IMR-90 (cell line): ENCODE results near the gene OR11A1. TPM values are rescaled to one million over a fixed set of nuclear protein-coding genes. Genes with fewer than 3 reads are reported as not detected.

ENCODE experiments used
- ATAC-seq: fragments of 200-7000 bp; cut with Tn5 transposase; 2 replicates; pipeline ENCODE4 v1.9.1; 2020; ENCODE audit warnings: low read depth, mild to moderate bottlenecking, moderate library complexity
- BruUV-seq: library from RNA; stranded (reverse); fragments of 400-500 nt; replicated peaks from 2 replicates; lab custom pipeline; 2021; lab: Mats Ljungman, UMichigan
- CTCF ChIA-PET: fragments of 300-600 bp; formaldehyde crosslinking; extraction: SDS; loops from one replicate; lab custom pipeline; 2021; ENCODE audit warnings: antibody characterized with exemption; lab: Yijun Ruan, JAX
- POLR2A ChIA-PET: fragments of 300-600 bp; sonication (Branson Sonifier 250); formaldehyde crosslinking; loops from one replicate; lab custom pipeline; 2022; ENCODE audit warnings: antibody characterized with exemption; ENCODE audit not compliant: unreplicated experiment; lab: Charles Lee
- DNase-seq: peaks from one replicate; pipeline ENCODE4 v3.0.0; 2013
- H2AFZ ChIP-seq: replicated peaks from 2 replicates; pipeline ENCODE3; 2013; ENCODE audit warnings: low read length, mild to moderate bottlenecking; ENCODE audit not compliant: poor library complexity
- H2AK5ac ChIP-seq: 2 replicates; pipeline ENCODE4 v1.6.1; 2013; ENCODE audit warnings: low read depth, low read length, inconsistent platforms
- H2AK9ac ChIP-seq: replicated peaks from 2 replicates; pipeline ENCODE3; 2013; ENCODE audit warnings: mild to moderate bottlenecking, low read depth, low read length, moderate library complexity; ENCODE audit not compliant: poor library complexity
- H2BK120ac ChIP-seq: 2 replicates; pipeline ENCODE4 v1.6.1; 2013; ENCODE audit warnings: low read depth, low read length, inconsistent platforms
- H2BK15ac ChIP-seq: 3 replicates; pipeline ENCODE4 v1.6.1; 2013; ENCODE audit warnings: low read depth, low read length, inconsistent platforms
- H2BK20ac ChIP-seq: 2 replicates; pipeline ENCODE4 v1.6.1; 2013; ENCODE audit warnings: low read depth, mild to moderate bottlenecking, inconsistent platforms, low read length, moderate library complexity
- H2BK5ac ChIP-seq: 2 replicates; pipeline ENCODE4 v1.6.1; 2013; ENCODE audit warnings: mild to moderate bottlenecking, low read depth, low read length, inconsistent platforms; ENCODE audit not compliant: poor library complexity, severe bottlenecking
- H3K14ac ChIP-seq: replicated peaks from 2 replicates; pipeline ENCODE4 v1.6.1; 2013; ENCODE audit warnings: low read depth, low read length, inconsistent platforms
- H3K18ac ChIP-seq: 2 replicates; pipeline ENCODE4 v1.6.1; 2013; ENCODE audit warnings: low read depth, low read length, control low read depth
- H3K23ac ChIP-seq: 2 replicates; pipeline ENCODE4 v1.6.1; 2013; ENCODE audit warnings: low read depth, low read length, inconsistent platforms
- H3K27ac ChIP-seq: 2 replicates; pipeline ENCODE4 v1.5.1; 2013; ENCODE audit warnings: mild to moderate bottlenecking, control low read depth, low read length; ENCODE audit not compliant: insufficient read depth
- H3K27me3 ChIP-seq: 2 replicates; pipeline ENCODE4 v1.6.1; 2013; ENCODE audit warnings: low read length; ENCODE audit not compliant: control insufficient read depth, insufficient read depth
- H3K36me3 ChIP-seq: 2 replicates; pipeline ENCODE4 v1.6.1; 2013; ENCODE audit warnings: low read length, mixed read lengths; ENCODE audit not compliant: control insufficient read depth, insufficient read depth
- H3K4ac ChIP-seq: 2 replicates; pipeline ENCODE4 v1.6.1; 2013; ENCODE audit warnings: low read depth, low read length, inconsistent platforms
- H3K4me1 ChIP-seq: 2 replicates; pipeline ENCODE4 v1.6.1; 2013; ENCODE audit warnings: low read length, mixed read lengths; ENCODE audit not compliant: control insufficient read depth, insufficient read depth
- H3K4me2 ChIP-seq: 2 replicates; pipeline ENCODE4 v1.6.1; 2013; ENCODE audit warnings: low read depth, mild to moderate bottlenecking, control low read depth, low read length, moderate library complexity
- H3K4me3 ChIP-seq: 2 replicates; pipeline ENCODE4 v1.5.1; 2013; ENCODE audit warnings: low read depth, mild to moderate bottlenecking, control low read depth, low read length, moderate library complexity; ENCODE audit not compliant: insufficient read depth
- H3K56ac ChIP-seq: 2 replicates; pipeline ENCODE4 v1.6.1; 2013; ENCODE audit warnings: low read length, inconsistent platforms; ENCODE audit not compliant: insufficient read depth; ENCODE audit errors: extremely low read depth
- H3K79me1 ChIP-seq, 2 experiments: 2 replicates each; pipeline ENCODE4 v1.6.1; 2013; ENCODE audit warnings: low read length in 2 of 2, inconsistent platforms in 1 of 2, low read depth in 1 of 2
- H3K9ac ChIP-seq: 2 replicates; pipeline ENCODE4 v1.6.1; 2013; ENCODE audit warnings: low read depth, low read length, control low read depth
- H3K9me1 ChIP-seq: 2 replicates; pipeline ENCODE4 v1.6.1; 2013; ENCODE audit warnings: low read length, inconsistent platforms; ENCODE audit not compliant: insufficient read depth
- H3K9me3 ChIP-seq: 2 replicates; pipeline ENCODE4 v1.6.1; 2013; ENCODE audit warnings: low read length; ENCODE audit not compliant: control insufficient read depth, insufficient read depth
- H4K20me1 ChIP-seq: 2 replicates; pipeline ENCODE4 v1.6.1; 2013; ENCODE audit warnings: low read length, inconsistent platforms; ENCODE audit not compliant: insufficient read depth
- H4K5ac ChIP-seq: 2 replicates; pipeline ENCODE4 v1.6.1; 2013; ENCODE audit warnings: mild to moderate bottlenecking, low read depth, low read length, control low read depth
- H4K8ac ChIP-seq, 2 experiments: 2 replicates each; pipeline ENCODE4 v1.6.1; 2013; ENCODE audit warnings: low read depth in 2 of 2, low read length in 2 of 2, control low read depth in 1 of 2, inconsistent platforms in 1 of 2
- H4K91ac ChIP-seq: 2 replicates; pipeline ENCODE4 v1.6.1; 2013; ENCODE audit warnings: low read depth, low read length, inconsistent platforms; ENCODE audit not compliant: insufficient read depth
- BHLHE40 ChIP-seq: fragments of 150-350 bp; IDR thresholded peaks from 2 replicates; pipeline ENCODE4 v1.6.1; 2016; ENCODE audit warnings: mild to moderate bottlenecking, low read depth, low read length
- CEBPB ChIP-seq: IDR thresholded peaks from 2 replicates; pipeline ENCODE4 v1.6.1; 2012; ENCODE audit warnings: low read depth, low read length, improper control_type of control experiment
- CHD1 ChIP-seq: IDR thresholded peaks from 2 replicates; pipeline ENCODE4 v1.6.1; 2012; ENCODE audit warnings: low read depth, low read length, improper control_type of control experiment
- MAFK ChIP-seq: IDR thresholded peaks from 2 replicates; pipeline ENCODE4 v1.6.1; 2012; ENCODE audit warnings: low read depth, low read length, improper control_type of control experiment
- MAZ ChIP-seq: IDR thresholded peaks from 2 replicates; pipeline ENCODE4 v1.6.1; 2012; ENCODE audit warnings: low read depth, mild to moderate bottlenecking, low read length, improper control_type of control experiment, moderate library complexity, borderline replicate concordance
- MXI1 ChIP-seq: IDR thresholded peaks from 2 replicates; pipeline ENCODE4 v1.6.1; 2012; ENCODE audit warnings: low read depth, mild to moderate bottlenecking, low read length, moderate library complexity, borderline replicate concordance
- NFE2L2 ChIP-seq: fragments of 150-350 bp; IDR thresholded peaks from 2 replicates; pipeline ENCODE4 v1.6.1; 2016; ENCODE audit warnings: low read depth, mild to moderate bottlenecking, low read length
- POLR2A ChIP-seq: IDR thresholded peaks from 2 replicates; pipeline ENCODE4 v1.6.1; 2012; ENCODE audit warnings: mild to moderate bottlenecking, low read depth, low read length
- RCOR1 ChIP-seq: IDR thresholded peaks from 2 replicates; pipeline ENCODE4 v1.6.1; 2012; ENCODE audit warnings: mild to moderate bottlenecking, low read length, improper control_type of control experiment; ENCODE audit not compliant: insufficient replicate concordance
- RFX5 ChIP-seq: IDR thresholded peaks from 2 replicates; pipeline ENCODE4 v1.8.0; 2012; ENCODE audit warnings: low read depth, mild to moderate bottlenecking, low read length, moderate library complexity
- WGBS, 2 experiments: methylation state at CpG; one replicate each; pipeline versions ENCODE4 v1.1.5 to v1.1.7; 2013; ENCODE audit warnings: missing lambda C conversion rate in 2 of 2; ENCODE audit not compliant: insufficient read length in 1 of 2; ENCODE audit errors: extremely low coverage in 2 of 2; 5-methylcytosine and 5-hydroxymethylcytosine counted together
- dilution Hi-C: fragments of 300-500 bp; cut with HindIII; formaldehyde crosslinking; loops from one replicate; pipeline ENCODE4 v1.14.3; 2018; ENCODE audit warnings: low sequenced_read_pairs; ENCODE audit not compliant: unreplicated experiment
- in situ Hi-C: fragments of 300-500 bp; cut with MboI; formaldehyde crosslinking; loops from 3 replicates; pipeline ENCODE4 v1.14.3; 2019; ENCODE audit warnings: low sequenced_read_pairs, inconsistent platforms, mixed read lengths
- intact Hi-C: fragments of 100-400 bp; cut with micrococcal nuclease; formaldehyde crosslinking; loops from 2 replicates; pipeline ENCODE4 v1.10.0; 2022
- polyA plus RNA-seq, 3 experiments: library from polyadenylated mRNA; depleted of rRNA; stranded (reverse); fragments of >200 nt; gene quantifications; 2 replicates each; pipeline ENCODE4 v1.2.3, GENCODE V29; 2012; ENCODE audit warnings: low replicate concordance in 1 of 3
- total RNA-seq: library from RNA; depleted of rRNA; stranded (reverse); fragments of >200 nt; gene quantifications from 2 replicates; pipeline ENCODE4 v1.2.3, GENCODE V29; 2012
- TF ChIP-seq, protein P1 (sequence below): fragments of 150-350 bp; IDR thresholded peaks from 2 replicates; pipeline ENCODE4 v1.6.1; 2016; ENCODE audit warnings: low read depth, mild to moderate bottlenecking, low read length, moderate library complexity, borderline replicate concordance

OR11A1 gene
- total and polyA plus RNA-seq, 2 of the 4 experiments (the other 2 are of a cell fraction), result not detected

DNA sequence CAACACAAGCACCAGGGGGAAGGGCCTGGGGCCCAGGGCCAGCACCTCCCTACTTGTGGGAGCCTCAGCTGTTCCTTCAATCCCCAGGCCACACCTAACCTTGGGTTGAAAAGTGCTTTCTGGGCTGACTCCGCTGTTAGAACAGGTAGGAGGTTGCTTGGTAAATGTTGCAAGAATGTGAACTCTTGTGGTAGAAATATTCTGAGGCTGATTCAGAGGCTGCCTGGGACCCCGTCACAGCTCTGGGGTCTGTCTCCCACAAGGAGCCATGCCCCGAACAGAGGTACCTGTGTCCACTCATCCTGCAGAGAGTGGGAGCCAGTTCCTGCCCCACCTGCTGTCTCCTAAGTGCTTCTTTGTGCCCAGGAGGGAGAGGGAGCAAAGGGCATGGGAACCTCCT lies 45.3 kb upstream of the OR11A1 start:
- H3K27me3 ChIP-seq, result no peaks in the 10 kb centered on the region
- intact Hi-C loops (no loop called here), dilution Hi-C loops (no loop called here), in situ Hi-C loops (no loop called here)
- no peak overlapping the region for H4K5ac ChIP-seq
- no peak overlapping the region for H3K14ac ChIP-seq
- WGBS, 2 experiments, result no CpG with 5 or more reads among the region's 3 CpGs
- H2AK9ac ChIP-seq, result no peak overlapping the region
- H3K23ac ChIP-seq, result no peak overlapping the region
- no peak overlapping the region for H4K91ac ChIP-seq
- no peak overlapping the region for H3K9ac ChIP-seq
- TF ChIP-seq CEBPB (no peak), POLR2A (no peak), RCOR1 (no peak), MXI1 (no peak), MAZ (no peak), NFE2L2 (no peak), CHD1 (no peak), RFX5 (no peak), BHLHE40 (no peak), MAFK (no peak)
- TF ChIP-seq, protein P1, sequence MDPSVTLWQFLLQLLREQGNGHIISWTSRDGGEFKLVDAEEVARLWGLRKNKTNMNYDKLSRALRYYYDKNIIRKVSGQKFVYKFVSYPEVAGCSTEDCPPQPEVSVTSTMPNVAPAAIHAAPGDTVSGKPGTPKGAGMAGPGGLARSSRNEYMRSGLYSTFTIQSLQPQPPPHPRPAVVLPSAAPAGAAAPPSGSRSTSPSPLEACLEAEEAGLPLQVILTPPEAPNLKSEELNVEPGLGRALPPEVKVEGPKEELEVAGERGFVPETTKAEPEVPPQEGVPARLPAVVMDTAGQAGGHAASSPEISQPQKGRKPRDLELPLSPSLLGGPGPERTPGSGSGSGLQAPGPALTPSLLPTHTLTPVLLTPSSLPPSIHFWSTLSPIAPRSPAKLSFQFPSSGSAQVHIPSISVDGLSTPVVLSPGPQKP, result no peak
- H3K4me3 ChIP-seq, result no peak overlapping the region
- DNase-seq (no peak), ATAC-seq (no peak)
- peaks cover 8% of the 10 kb centered on the region; the same call in 1 of the 2 replicates for H3K9me3 ChIP-seq
- H2BK5ac ChIP-seq, result no peak overlapping the region
- H4K20me1 ChIP-seq, result no peaks in the 10 kb centered on the region
- no peak overlapping the region for H2AK5ac ChIP-seq
- no peaks in the 10 kb centered on the region for H3K36me3 ChIP-seq
- H4K8ac ChIP-seq, result no peak overlapping the region
- ChIA-PET POLR2A (no interaction called here), CTCF (no interaction called here)
- no TSS peak for BruUV-seq
- no peak overlapping the region for H2BK20ac ChIP-seq
- H3K4me2 ChIP-seq, result no peak overlapping the region
- H3K56ac ChIP-seq, result no peak overlapping the region
- H3K4ac ChIP-seq, result no peak overlapping the region
- no peaks in the 10 kb centered on the region for H3K4me1 ChIP-seq
- H2AFZ ChIP-seq, result no peak overlapping the region
- H2BK120ac ChIP-seq, result no peak overlapping the region
- no peaks in the 10 kb centered on the region for H3K79me1 ChIP-seq
- H3K18ac ChIP-seq, result no peak overlapping the region
- H3K27ac ChIP-seq, result no peak overlapping the region
- H2BK15ac ChIP-seq, result no peak overlapping the region
- H3K9me1 ChIP-seq, result no peaks in the 10 kb centered on the region
